GM19193 (cell line): ENCODE measurements around the gene PRKAR1B.

ENCODE experiments used
- POLR2A ChIP-seq: IDR thresholded peaks from 4 replicates; pipeline ENCODE4 v1.6.1; 2011; ENCODE audit not compliant: insufficient read depth, insufficient read length; ENCODE audit errors: extremely low read depth

Gene PRKAR1B

GRCh38 chr7:512146-512510, 215.0 kb downstream of the PRKAR1B start:
- no peak for TF ChIP-seq POLR2A

GRCh38 chr7:511476-512145, 215.5 kb downstream of the PRKAR1B start:
- no peak for TF ChIP-seq POLR2A

- TF ChIP-seq POLR2A, result no peak
Measured at GRCh38 chr7:510782-511281, 216.2 kb downstream of the PRKAR1B start.

- no peak for TF ChIP-seq POLR2A
Measured at GRCh38 chr7:510131-510481, 217.0 kb downstream of the PRKAR1B start.

- no peak for TF ChIP-seq POLR2A
Measured at GRCh38 chr7:509426-510130, 217.5 kb downstream of the PRKAR1B start.

GRCh38 chr7:508461-509170, 218.5 kb downstream of the PRKAR1B start:
- TF ChIP-seq POLR2A, result no peak

GRCh38 chr7:507623-508300, 219.3 kb downstream of the PRKAR1B start:
- TF ChIP-seq POLR2A, result no peak

- TF ChIP-seq POLR2A, result no peak
Measured at GRCh38 chr7:506921-507622, 220.0 kb downstream of the PRKAR1B start.

- no peak for TF ChIP-seq POLR2A
Measured at GRCh38 chr7:506391-506831, 220.7 kb downstream of the PRKAR1B start.

GRCh38 chr7:505171-505570, 221.9 kb downstream of the PRKAR1B start:
- TF ChIP-seq POLR2A, result no peak

- TF ChIP-seq POLR2A, result no peak
Measured at GRCh38 chr7:504221-505111, 222.6 kb downstream of the PRKAR1B start.

- TF ChIP-seq POLR2A, result no peak
Measured at GRCh38 chr7:503575-504111, 223.4 kb downstream of the PRKAR1B start.

- TF ChIP-seq POLR2A, result no peak
Measured at GRCh38 chr7:502296-502695, 224.8 kb downstream of the PRKAR1B start.
